ENCODE data around the gene HS3ST3B1.

- TF ChIP-seq POLR2A (IDR thresholded peaks at IDR 0.05; ENCODE audit: low read length) (no peak), GATA1 (IDR thresholded peaks at IDR 0.05; ENCODE audit: low read depth, low read length) (no peak)
Observed at GRCh38 chr17:14308636-14308964, 7.7 kb downstream of the HS3ST3B1 start.
